ENCODE results near the gene TRMT44. TPM values are rescaled to one million over a fixed set of nuclear protein-coding genes. Genes with fewer than 3 reads are reported as not detected.
A peak's percentile ranks its signal among the peaks of the same experiment; 100 is the strongest.

Gene TRMT44, protein sequence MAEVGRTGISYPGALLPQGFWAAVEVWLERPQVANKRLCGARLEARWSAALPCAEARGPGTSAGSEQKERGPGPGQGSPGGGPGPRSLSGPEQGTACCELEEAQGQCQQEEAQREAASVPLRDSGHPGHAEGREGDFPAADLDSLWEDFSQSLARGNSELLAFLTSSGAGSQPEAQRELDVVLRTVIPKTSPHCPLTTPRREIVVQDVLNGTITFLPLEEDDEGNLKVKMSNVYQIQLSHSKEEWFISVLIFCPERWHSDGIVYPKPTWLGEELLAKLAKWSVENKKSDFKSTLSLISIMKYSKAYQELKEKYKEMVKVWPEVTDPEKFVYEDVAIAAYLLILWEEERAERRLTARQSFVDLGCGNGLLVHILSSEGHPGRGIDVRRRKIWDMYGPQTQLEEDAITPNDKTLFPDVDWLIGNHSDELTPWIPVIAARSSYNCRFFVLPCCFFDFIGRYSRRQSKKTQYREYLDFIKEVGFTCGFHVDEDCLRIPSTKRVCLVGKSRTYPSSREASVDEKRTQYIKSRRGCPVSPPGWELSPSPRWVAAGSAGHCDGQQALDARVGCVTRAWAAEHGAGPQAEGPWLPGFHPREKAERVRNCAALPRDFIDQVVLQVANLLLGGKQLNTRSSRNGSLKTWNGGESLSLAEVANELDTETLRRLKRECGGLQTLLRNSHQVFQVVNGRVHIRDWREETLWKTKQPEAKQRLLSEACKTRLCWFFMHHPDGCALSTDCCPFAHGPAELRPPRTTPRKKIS
- total RNA-seq (2013), result 12.5 TPM
- polyA plus RNA-seq (1 to 10 TPM; 4.9 to 7.5 (median 6.6) TPM), polyA minus RNA-seq (12.3 and 12.6 TPM in 2 replicates), total RNA-seq (3.3 to 17.1 (median 10.0) reads per million in 11 experiments)

DNA sequence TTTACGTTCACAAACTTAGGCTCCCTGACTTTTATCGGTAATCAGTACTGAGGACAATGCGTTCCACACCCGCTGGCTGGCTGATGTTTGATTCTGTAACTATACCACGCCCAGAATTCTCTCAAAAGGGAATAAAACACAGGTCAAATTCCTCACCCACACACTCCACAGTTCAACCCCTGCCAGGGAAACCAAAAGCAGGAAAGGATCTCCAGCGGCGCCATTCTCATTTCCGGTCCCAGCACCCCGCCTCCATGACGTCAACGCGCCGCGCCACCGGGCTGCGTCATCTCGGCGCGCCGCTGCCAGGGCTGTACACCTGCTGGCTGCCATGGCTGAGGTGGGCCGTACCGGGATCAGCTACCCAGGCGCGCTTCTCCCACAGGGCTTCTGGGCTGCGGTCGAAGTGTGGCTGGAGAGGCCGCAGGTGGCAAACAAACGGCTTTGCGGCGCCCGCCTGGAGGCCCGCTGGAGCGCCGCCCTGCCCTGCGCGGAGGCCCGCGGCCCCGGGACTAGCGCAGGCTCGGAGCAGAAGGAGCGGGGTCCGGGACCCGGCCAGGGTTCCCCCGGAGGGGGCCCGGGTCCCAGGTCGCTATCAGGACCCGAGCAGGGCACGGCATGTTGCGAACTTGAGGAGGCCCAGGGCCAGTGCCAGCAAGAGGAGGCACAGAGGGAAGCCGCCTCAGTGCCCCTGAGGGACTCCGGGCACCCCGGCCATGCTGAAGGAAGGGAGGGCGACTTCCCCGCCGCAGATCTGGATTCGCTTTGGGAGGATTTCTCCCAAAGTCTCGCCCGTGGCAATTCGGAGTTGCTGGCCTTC, at the start of gene TRMT44, which contains the start of gene ACOX3:
TSS of gene TRMT44 (plus strand) at position 286 of the 820 bp plus-strand sequence. CDS start at position 332, 46 bp downstream.
TSS of gene ACOX3 (minus strand) at position 232 of the 820 bp plus-strand sequence. CDS start 24,202 bp downstream, outside the sequence.
- peak within 1 kb of the TSS; percentile 87 to 98 for H3K4me3 Mint-ChIP-seq
- intact Hi-C loops (cut with micrococcal nuclease), result loop anchor here in 1 of 2 donors (1.0 kb wide), 1 partner anchor 12 kb away; no protein-coding TSS in a partner anchor
- TF ChIP-seq CTCF (IDR thresholded peaks at IDR 0.05), result no peak
- Histone ChIP-seq H3K79me2 (ENCODE audit: insufficient read depth, low read length) (peaks cover 63% of the 10 kb centered on the region), H3K9ac (ENCODE audit: insufficient read depth, low read length, poor library complexity, severe bottlenecking) (peak within 1 kb of the TSS; percentile 89), H3K36me3 (replicated peaks in 1 of 2; ENCODE audit: control insufficient read depth in 1 of 2, insufficient read depth in 2 of 2, low read length in 2 of 2) (peaks cover 0 to 7% of the 10 kb centered on the region in 2 donors), H2AFZ (ENCODE audit: insufficient read depth, low read depth, low read length, poor library complexity, severe bottlenecking) (peak within 1 kb of the TSS; percentile 98), H3K4me1 (ENCODE audit: control insufficient read depth in 1 of 2, insufficient read depth in 2 of 2, low read length in 2 of 2) (peaks cover 27 to 32% of the 10 kb centered on the region in 2 donors), H4K20me1 (ENCODE audit: insufficient read depth, low read length) (peaks cover 8% of the 10 kb centered on the region), H3K27me3 (ENCODE audit: control insufficient read depth in 2 of 2, insufficient read depth in 2 of 2, low read length in 2 of 2) (no peaks in the 10 kb centered on the region), H3K27ac (ENCODE audit: low read depth in 1 of 2, low read length in 2 of 2) (peak within 1 kb of the TSS; percentile 89 to 99), H3K4me2 (replicated peaks; ENCODE audit: extremely low read depth, low read length, poor library complexity, severe bottlenecking) (peak within 1 kb of the TSS; percentile 99), H3K4me3 (replicated peaks in 1 of 3; ENCODE audit: low read depth in 2 of 3, low read length in 3 of 3) (peak within 1 kb of the TSS; percentile 63 to 88 (median 71)), H3K9me3 (replicated peaks in 1 of 2; ENCODE audit: control insufficient read depth in 1 of 2, insufficient read depth in 1 of 2, low read length in 2 of 2) (no peaks in the 10 kb centered on the region)
- peak; percentile 88 to 92 (median 92) for DNase-seq
- under 1% methylated on average over 59 of the region's 60 CpGs for WGBS (ENCODE audit: insufficient coverage)
- peaks cover 12 to 17% of the 10 kb centered on the region in 2 donors for H3K36me3 Mint-ChIP-seq
- peaks cover 11 to 26% (median 20%) of the 10 kb centered on the region in 7 donors for H3K9me3 Mint-ChIP-seq
- H3K27me3 Mint-ChIP-seq (ENCODE audit: low read depth in 3 of 3), result peaks cover 0 to 2% (median 0%) of the 10 kb centered on the region in 3 donors
- peak within 1 kb of the TSS; percentile 98 to 100 (median 100) for H3K27ac Mint-ChIP-seq
- peaks cover 29% of the 10 kb centered on the region for H3K4me1 Mint-ChIP-seq

Measured in CD14-positive monocyte (primary cell).